Right atrium auricular region (tissue), 2 donors: ENCODE data around the gene RSPH9. TPM values are rescaled to one million over a fixed set of nuclear protein-coding genes. Genes with fewer than 3 reads are reported as not detected.
A peak's percentile ranks its signal among the peaks of the same experiment; 100 is the strongest.

ENCODE experiments used
- DNase-seq: peaks from one replicate; pipeline ENCODE4 v3.0.0-alpha.2; 2019; ENCODE audit warnings: low spot score
- H3K27ac ChIP-seq, 2 donors: fragments of 200-600 bp; sonication (generic); 1 replicate in 1 of 2; 2 replicates in 1 of 2; pipeline ENCODE4 v1.5.1; 2016 to 2019
- H3K27me3 ChIP-seq, 2 donors: fragments of 200-600 bp; sonication (generic); one replicate each; pipeline versions ENCODE4 v1.5.1 to v1.6.0; 2017 to 2019
- H3K36me3 ChIP-seq: fragments of 200-600 bp; sonication (generic); one replicate; pipeline ENCODE4 v1.5.1; 2016
- H3K4me1 ChIP-seq, 2 donors: fragments of 200-600 bp; sonication (generic); one replicate each; pipeline versions ENCODE4 v1.5.1 to v1.6.0; 2017 to 2019
- H3K4me3 ChIP-seq, 2 donors: fragments of 200-600 bp; sonication (generic); 1 replicate in 1 of 2; 2 replicates in 1 of 2; pipeline ENCODE4 v1.5.1; 2017 to 2019; ENCODE audit warnings: mild to moderate bottlenecking in 1 of 2, moderate library complexity in 1 of 2
- H3K9me3 ChIP-seq, 2 donors: fragments of 200-600 bp; sonication (generic); one replicate each; pipeline ENCODE4 v1.5.1; 2019
- total RNA-seq, 2 donors: library from RNA; depleted of rRNA; stranded (reverse); fragments of >200 nt; gene quantifications; one replicate each; pipeline ENCODE4 v1.1.0, GENCODE V29; 2016
- TF ChIP-seq, protein P1 (sequence below), 2 donors: fragments of 200-600 bp; sonication (generic); IDR thresholded peaks; one replicate each; pipeline ENCODE4 v1.5.1; 2019; ENCODE audit warnings: antibody characterized with exemption in 2 of 2

The RSPH9 gene
- total RNA-seq, 2 donors from 2014 or later: 0.12 TPM; not detected in 1

DNA sequence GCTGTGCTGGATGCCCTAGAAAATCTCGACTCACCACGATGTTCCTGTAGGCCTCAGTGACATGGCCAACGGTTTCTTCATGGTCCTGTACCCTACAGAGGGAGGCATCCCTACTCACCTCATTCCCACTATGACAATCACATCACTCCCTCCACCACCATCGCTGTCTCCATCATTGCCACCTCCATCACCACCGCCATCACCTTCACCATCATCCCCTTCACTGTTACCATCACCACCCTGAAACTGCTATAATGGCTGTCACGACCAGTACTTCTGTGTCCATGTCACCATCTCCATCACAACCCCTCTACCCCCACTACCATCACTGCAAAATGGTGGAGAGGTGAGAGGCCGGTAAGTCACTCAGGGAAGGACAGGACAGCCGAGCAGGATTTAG is 72.6 kb downstream of the RSPH9 start:
- DNase-seq: no peak
- Histone ChIP-seq H3K4me1 (peaks cover 0 to 33% of the 10 kb centered on the region in 2 donors), H3K9me3 (no peaks in the 10 kb centered on the region), H3K27me3 (no peaks in the 10 kb centered on the region), H3K27ac (peak overlapping the region; percentile 71 to 80), H3K36me3 (no peaks in the 10 kb centered on the region), H3K4me3 (no peak overlapping the region)
- TF ChIP-seq, protein P1, sequence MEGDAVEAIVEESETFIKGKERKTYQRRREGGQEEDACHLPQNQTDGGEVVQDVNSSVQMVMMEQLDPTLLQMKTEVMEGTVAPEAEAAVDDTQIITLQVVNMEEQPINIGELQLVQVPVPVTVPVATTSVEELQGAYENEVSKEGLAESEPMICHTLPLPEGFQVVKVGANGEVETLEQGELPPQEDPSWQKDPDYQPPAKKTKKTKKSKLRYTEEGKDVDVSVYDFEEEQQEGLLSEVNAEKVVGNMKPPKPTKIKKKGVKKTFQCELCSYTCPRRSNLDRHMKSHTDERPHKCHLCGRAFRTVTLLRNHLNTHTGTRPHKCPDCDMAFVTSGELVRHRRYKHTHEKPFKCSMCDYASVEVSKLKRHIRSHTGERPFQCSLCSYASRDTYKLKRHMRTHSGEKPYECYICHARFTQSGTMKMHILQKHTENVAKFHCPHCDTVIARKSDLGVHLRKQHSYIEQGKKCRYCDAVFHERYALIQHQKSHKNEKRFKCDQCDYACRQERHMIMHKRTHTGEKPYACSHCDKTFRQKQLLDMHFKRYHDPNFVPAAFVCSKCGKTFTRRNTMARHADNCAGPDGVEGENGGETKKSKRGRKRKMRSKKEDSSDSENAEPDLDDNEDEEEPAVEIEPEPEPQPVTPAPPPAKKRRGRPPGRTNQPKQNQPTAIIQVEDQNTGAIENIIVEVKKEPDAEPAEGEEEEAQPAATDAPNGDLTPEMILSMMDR (IDR thresholded peaks at IDR 0.05): no peak

- no peaks in the 10 kb centered on the region for H3K36me3 ChIP-seq
- DNase-seq: peak; percentile 92
- TF ChIP-seq, protein P1 (IDR thresholded peaks at IDR 0.05): no peak
- no peak overlapping the region for H3K4me3 ChIP-seq
- H3K4me1 ChIP-seq: peaks cover 0 to 33% of the 10 kb centered on the region in 2 donors
- H3K27me3 ChIP-seq: no peaks in the 10 kb centered on the region
- H3K9me3 ChIP-seq: no peaks in the 10 kb centered on the region
- H3K27ac ChIP-seq: peak overlapping the region; percentile 71 to 80
Measured at GRCh38 chr6:43717822-43718221, 73.0 kb downstream of the RSPH9 start.

GRCh38 chr6:43718387-43719105 is 73.7 kb downstream of the RSPH9 start:
- H3K27me3 ChIP-seq: no peaks in the 10 kb centered on the region
- no peaks in the 10 kb centered on the region for H3K36me3 ChIP-seq
- H3K4me1 ChIP-seq: peaks cover 0 to 33% of the 10 kb centered on the region in 2 donors
- no peak overlapping the region for H3K4me3 ChIP-seq
- TF ChIP-seq, protein P1 (IDR thresholded peaks at IDR 0.05): no peak
- DNase-seq: no peak
- no peaks in the 10 kb centered on the region for H3K9me3 ChIP-seq
- H3K27ac ChIP-seq: peak overlapping the region; percentile 71 to 80

GRCh38 chr6:43719511-43719910 is 74.7 kb downstream of the RSPH9 start:
- H3K36me3 ChIP-seq: no peaks in the 10 kb centered on the region

GRCh38 chr6:43720999-43721398 is 76.2 kb downstream of the RSPH9 start:
- no peak overlapping the region for H3K4me3 ChIP-seq
- H3K9me3 ChIP-seq: no peaks in the 10 kb centered on the region
- TF ChIP-seq, protein P1 (IDR thresholded peaks at IDR 0.05): no peak
- no peaks in the 10 kb centered on the region for H3K36me3 ChIP-seq
- no peak overlapping the region for H3K27ac ChIP-seq
- H3K27me3 ChIP-seq: no peaks in the 10 kb centered on the region
- no peak for DNase-seq
- H3K4me1 ChIP-seq: peaks cover 0 to 17% of the 10 kb centered on the region in 2 donors

More at GRCh38 chr6:43719511-43719910, 74.7 kb downstream of the RSPH9 start:
- H3K27me3 ChIP-seq: no peaks in the 10 kb centered on the region
- no peak overlapping the region for H3K4me3 ChIP-seq
- peak overlapping the region; percentile 71 to 80 for H3K27ac ChIP-seq
- H3K9me3 ChIP-seq: no peaks in the 10 kb centered on the region
- peaks cover 0 to 31% of the 10 kb centered on the region in 2 donors for H3K4me1 ChIP-seq
- DNase-seq: no peak
- TF ChIP-seq, protein P1 (IDR thresholded peaks at IDR 0.05): no peak

Other genes with a start within 250 kb of the RSPH9 start
- gene ABCC10, start 217.5 kb upstream of the RSPH9 start, total RNA-seq: 1 to 10 TPM; 7.1 to 7.8 TPM
- gene DLK2, start 189.5 kb upstream of the RSPH9 start, total RNA-seq: 1 to 10 TPM in 1 of 2 donors, not detected in 1; 1.3 TPM
- 10 to 100 TPM; 15.8 to 22.0 TPM for gene TJAP1, start 167.5 kb upstream of the RSPH9 start, total RNA-seq
- under 1 TPM; 0.41 to 0.90 TPM for gene LRRC73, start 134.7 kb upstream of the RSPH9 start, total RNA-seq
- 100 to 1,000 TPM in 1 of 2 donors, 10 to 100 TPM in 1; 84.0 to 103 TPM for gene YIPF3, start 128.1 kb upstream of the RSPH9 start, total RNA-seq
- 10 to 100 TPM; 13.5 to 13.9 TPM for gene POLR1C, start 127.9 kb upstream of the RSPH9 start, total RNA-seq
- gene XPO5, start 69.0 kb upstream of the RSPH9 start, total RNA-seq: 10 to 100 TPM in 1 of 2 donors, 1 to 10 TPM in 1; 8.8 to 11.8 TPM
- gene POLH, start 68.9 kb upstream of the RSPH9 start, total RNA-seq: 1 to 10 TPM; 5.5 to 6.2 TPM
- gene GTPBP2, start 15.8 kb upstream of the RSPH9 start, total RNA-seq: 10 to 100 TPM; 15.7 to 20.7 TPM
- 10 to 100 TPM; 22.8 to 28.2 TPM for gene MAD2L1BP, start 9.2 kb upstream of the RSPH9 start, total RNA-seq
- 10 to 100 TPM; 40.4 to 42.7 TPM for gene MRPS18A, start 42.8 kb downstream of the RSPH9 start, total RNA-seq
- 100 to 1,000 TPM; 102 to 132 TPM for gene VEGFA, start 125.2 kb downstream of the RSPH9 start, total RNA-seq